Upper lobe of right lung (tissue), 1 donor: ENCODE measurements around the gene OR13C5. TPM values are rescaled to one million over a fixed set of nuclear protein-coding genes. Genes with fewer than 3 reads are reported as not detected.

ENCODE experiments used
- ATAC-seq: fragments of 200-7000 bp; cut with Tn5 transposase; one replicate; pipeline ENCODE4 v1.9.1; 2020; ENCODE audit warnings: mild to moderate bottlenecking, moderate library complexity
- DNase-seq: peaks from one replicate; pipeline ENCODE4 v3.0.0-alpha.2; 2020
- H3K27ac ChIP-seq: fragments of 200-600 bp; one replicate; pipeline ENCODE4 v1.8.0; 2022
- H3K27me3 ChIP-seq: fragments of 200-600 bp; one replicate; pipeline ENCODE4 v1.8.0; 2022; ENCODE audit warnings: mild to moderate bottlenecking
- H3K36me3 ChIP-seq: fragments of 200-600 bp; one replicate; pipeline ENCODE4 v1.8.0; 2022
- H3K4me1 ChIP-seq: fragments of 200-600 bp; one replicate; pipeline ENCODE4 v1.8.0; 2022
- H3K4me3 ChIP-seq: fragments of 200-600 bp; one replicate; pipeline ENCODE4 v1.8.0; 2022; ENCODE audit warnings: mild to moderate bottlenecking
- H3K9me3 ChIP-seq: fragments of 200-600 bp; one replicate; pipeline ENCODE4 v1.8.0; 2022
- CTCF ChIP-seq: fragments of 200-600 bp; IDR thresholded peaks from one replicate; pipeline ENCODE4 v1.8.0; 2022; ENCODE audit warnings: antibody characterized with exemption
- intact Hi-C: fragments of 100-400 bp; cut with DNase I; formaldehyde crosslinking; loops from one replicate; pipeline ENCODE4 v1.11.0; 2022
- total RNA-seq: library from RNA; stranded (reverse); fragmentation: NEBNext Ultra II Directional; extraction: Animal tissue kit (Norgen Biotek cat#: 25700); gene quantifications from one replicate; pipeline ENCODE4 v1.2.1, GENCODE V29; 2021
- donor health status: DM: no; HTN: yes; CAD: no; lungs with severe emphysema.

The OR13C5 gene
- total RNA-seq, 1 donor from 2014 or later = not detected

GRCh38 chr9:104586496-104587180 is 12.6 kb downstream of the OR13C5 start:
- DNase-seq (no peak), ATAC-seq (no peak)
- no peaks in the 10 kb centered on the region for H3K4me1 ChIP-seq
- no peak for TF ChIP-seq CTCF
- no peaks in the 10 kb centered on the region for H3K27me3 ChIP-seq
- H3K9me3 ChIP-seq = no peaks in the 10 kb centered on the region
- no peaks in the 10 kb centered on the region for H3K36me3 ChIP-seq
- intact Hi-C loops = no loop called here
- H3K27ac ChIP-seq = no peak overlapping the region
- no peak overlapping the region for H3K4me3 ChIP-seq

- TF ChIP-seq CTCF = no peak
- ATAC-seq (no peak), DNase-seq (no peak)
- Histone ChIP-seq H3K4me1 (no peaks in the 10 kb centered on the region), H3K27me3 (no peaks in the 10 kb centered on the region), H3K36me3 (no peaks in the 10 kb centered on the region), H3K9me3 (no peaks in the 10 kb centered on the region), H3K4me3 (no peak overlapping the region), H3K27ac (no peak overlapping the region)
- intact Hi-C loops = no loop called here
Observed at GRCh38 chr9:104580562-104580961, 18.7 kb downstream of the OR13C5 start.

GRCh38 chr9:104577263-104577662 is 21.9 kb downstream of the OR13C5 start:
- H3K27ac ChIP-seq = no peak overlapping the region
- H3K27me3 ChIP-seq = no peaks in the 10 kb centered on the region
- TF ChIP-seq CTCF = no peak
- no peaks in the 10 kb centered on the region for H3K4me1 ChIP-seq
- DNase-seq (no peak), ATAC-seq (no peak)
- H3K36me3 ChIP-seq = no peaks in the 10 kb centered on the region
- intact Hi-C loops = no loop called here
- H3K9me3 ChIP-seq = no peaks in the 10 kb centered on the region
- H3K4me3 ChIP-seq = no peak overlapping the region

- no peaks in the 10 kb centered on the region for H3K9me3 ChIP-seq
- intact Hi-C loops = no loop called here
- DNase-seq = no peak
- no peak for TF ChIP-seq CTCF
- no peaks in the 10 kb centered on the region for H3K27me3 ChIP-seq
- no peaks in the 10 kb centered on the region for H3K36me3 ChIP-seq
- ATAC-seq = no peak
- no peak overlapping the region for H3K4me3 ChIP-seq
- no peaks in the 10 kb centered on the region for H3K4me1 ChIP-seq
- H3K27ac ChIP-seq = no peak overlapping the region
Observed at GRCh38 chr9:104575456-104575855, 23.8 kb downstream of the OR13C5 start.

- intact Hi-C loops = no loop called here
- TF ChIP-seq CTCF = no peak
- H3K36me3 ChIP-seq = no peaks in the 10 kb centered on the region
- ATAC-seq (no peak), DNase-seq (no peak)
- H3K27me3 ChIP-seq = no peaks in the 10 kb centered on the region
- H3K4me3 ChIP-seq = no peak overlapping the region
- no peaks in the 10 kb centered on the region for H3K4me1 ChIP-seq
- H3K27ac ChIP-seq = no peak overlapping the region
- H3K9me3 ChIP-seq = no peaks in the 10 kb centered on the region
Observed at GRCh38 chr9:104572612-104573011, 26.6 kb downstream of the OR13C5 start.

GRCh38 chr9:104568868-104569267 is 30.3 kb downstream of the OR13C5 start, which contains the start of gene OR13C8:
Gene OR13C8 (plus strand): TSS chr9:104569168. CDS start chr9:104569168, 0 bp downstream.
- H3K27ac ChIP-seq = no peak within 1 kb of the TSS
- no peak for TF ChIP-seq CTCF
- H3K4me3 ChIP-seq = no peak within 1 kb of the TSS
- DNase-seq (no peak), ATAC-seq (no peak)
- H3K27me3 ChIP-seq = no peaks in the 10 kb centered on the region
- no peaks in the 10 kb centered on the region for H3K9me3 ChIP-seq
- no peaks in the 10 kb centered on the region for H3K4me1 ChIP-seq
- intact Hi-C loops = no loop called here
- H3K36me3 ChIP-seq = no peaks in the 10 kb centered on the region
